Measurements from ENCODE around the gene ABLIM2. TPM values are rescaled to one million over a fixed set of nuclear protein-coding genes. Genes with fewer than 3 reads are reported as not detected.

The ABLIM2 gene
- total RNA-seq, 1 donor from 2014 or later: 5.2 TPM

DNA sequence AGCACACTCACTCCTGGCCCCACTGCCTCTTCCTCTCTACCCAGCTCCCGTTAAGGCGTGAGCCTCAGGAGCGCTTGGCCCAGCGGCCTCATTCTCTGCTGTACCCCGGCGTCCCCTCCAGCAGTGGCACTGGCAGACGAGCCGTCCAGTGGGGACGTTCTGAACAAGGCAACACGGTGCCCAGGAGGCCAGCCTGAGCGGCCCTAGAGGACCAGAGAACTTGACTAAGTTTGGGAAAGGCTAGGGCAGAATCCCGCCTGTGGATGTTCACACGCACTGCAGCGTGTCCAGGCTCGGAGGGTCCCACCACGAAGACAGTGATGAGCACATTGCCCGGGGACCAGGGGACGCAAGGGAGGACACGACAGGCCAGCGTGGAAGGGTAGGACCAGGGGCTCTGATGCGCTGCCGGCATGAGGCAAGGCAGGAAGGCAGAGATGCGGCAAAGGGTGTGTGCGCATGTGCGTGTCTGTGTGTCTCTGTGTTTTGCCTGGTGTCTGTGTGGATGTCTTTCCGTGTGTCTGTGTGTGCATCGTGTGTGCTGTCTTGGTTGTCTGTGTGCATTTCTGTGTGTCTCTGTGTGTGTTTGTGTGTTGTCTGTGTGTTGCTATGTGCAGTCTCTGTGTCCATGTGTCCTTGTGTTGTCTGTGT, 89.4 kb downstream of the ABLIM2 start:
- Histone ChIP-seq H3K36me3 (no peaks in the 10 kb centered on the region), H3K27me3 (ENCODE audit: low read depth) (peaks cover 4% of the 10 kb centered on the region), H3K4me3 (no peak overlapping the region), H3K9me3 (peaks cover 8% of the 10 kb centered on the region), H3K4me1 (no peaks in the 10 kb centered on the region), H3K27ac (no peak overlapping the region)
- DNase-seq: peak; percentile 45
- ATAC-seq: no peak
- intact Hi-C loops (cut with DNase I): no loop called here
- TF ChIP-seq, protein P1, sequence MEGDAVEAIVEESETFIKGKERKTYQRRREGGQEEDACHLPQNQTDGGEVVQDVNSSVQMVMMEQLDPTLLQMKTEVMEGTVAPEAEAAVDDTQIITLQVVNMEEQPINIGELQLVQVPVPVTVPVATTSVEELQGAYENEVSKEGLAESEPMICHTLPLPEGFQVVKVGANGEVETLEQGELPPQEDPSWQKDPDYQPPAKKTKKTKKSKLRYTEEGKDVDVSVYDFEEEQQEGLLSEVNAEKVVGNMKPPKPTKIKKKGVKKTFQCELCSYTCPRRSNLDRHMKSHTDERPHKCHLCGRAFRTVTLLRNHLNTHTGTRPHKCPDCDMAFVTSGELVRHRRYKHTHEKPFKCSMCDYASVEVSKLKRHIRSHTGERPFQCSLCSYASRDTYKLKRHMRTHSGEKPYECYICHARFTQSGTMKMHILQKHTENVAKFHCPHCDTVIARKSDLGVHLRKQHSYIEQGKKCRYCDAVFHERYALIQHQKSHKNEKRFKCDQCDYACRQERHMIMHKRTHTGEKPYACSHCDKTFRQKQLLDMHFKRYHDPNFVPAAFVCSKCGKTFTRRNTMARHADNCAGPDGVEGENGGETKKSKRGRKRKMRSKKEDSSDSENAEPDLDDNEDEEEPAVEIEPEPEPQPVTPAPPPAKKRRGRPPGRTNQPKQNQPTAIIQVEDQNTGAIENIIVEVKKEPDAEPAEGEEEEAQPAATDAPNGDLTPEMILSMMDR (IDR thresholded peaks at IDR 0.05): no peak

DNA sequence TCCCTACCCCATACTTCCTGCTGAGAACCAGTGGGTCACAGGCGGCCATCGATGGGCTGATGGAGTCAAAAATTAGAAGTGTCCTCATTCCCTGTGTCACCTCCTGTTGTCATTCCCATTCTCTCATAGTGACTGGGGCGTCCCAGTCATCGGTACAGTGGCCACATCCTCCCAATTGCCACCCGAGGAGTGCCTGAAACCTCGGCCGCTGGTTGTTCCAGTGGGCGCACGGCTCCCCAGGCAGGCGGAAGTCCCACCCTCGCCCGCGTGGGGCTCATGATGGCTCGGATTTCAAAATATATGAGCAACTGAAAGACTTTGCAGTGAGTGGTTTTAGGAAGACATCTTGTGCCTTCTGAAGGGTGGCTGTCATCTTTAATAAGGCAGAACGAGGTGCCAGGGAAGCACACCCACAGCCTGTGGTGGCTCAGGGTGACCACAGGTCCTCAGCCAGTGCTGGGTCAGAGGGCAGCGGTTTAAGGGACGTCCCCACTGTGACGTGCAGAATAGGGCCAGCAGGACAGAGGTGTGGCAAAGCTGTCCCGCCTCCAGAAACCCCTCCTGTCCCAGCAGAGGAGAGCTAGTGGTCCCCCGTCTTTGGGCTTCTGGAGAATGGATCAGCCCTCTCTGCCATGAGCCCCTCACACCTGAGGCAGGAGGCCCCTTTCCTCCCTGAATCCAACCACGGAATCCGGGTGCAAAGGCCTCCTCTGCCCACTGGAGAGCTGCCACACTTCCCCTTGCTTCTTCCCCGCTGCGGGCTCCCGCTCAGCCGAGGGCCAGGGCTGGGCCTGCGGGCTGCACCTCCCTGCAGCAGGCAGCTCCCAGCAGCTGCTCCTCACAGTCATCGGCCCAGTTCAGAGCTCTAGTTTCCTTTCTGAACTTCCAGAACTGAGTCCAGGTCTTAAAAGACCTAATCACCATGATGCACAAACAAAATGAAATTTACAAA, 90.4 kb downstream of the ABLIM2 start:
- intact Hi-C loops (cut with DNase I): no loop called here
- Histone ChIP-seq H3K27ac (no peak overlapping the region), H3K36me3 (no peaks in the 10 kb centered on the region), H3K4me1 (no peaks in the 10 kb centered on the region), H3K27me3 (ENCODE audit: low read depth) (peaks cover 4% of the 10 kb centered on the region), H3K4me3 (no peak overlapping the region), H3K9me3 (peaks cover 18% of the 10 kb centered on the region)
- TF ChIP-seq, protein P1 (IDR thresholded peaks at IDR 0.05): no peak
- DNase-seq (peak; percentile 27), ATAC-seq (no peak)

DNA sequence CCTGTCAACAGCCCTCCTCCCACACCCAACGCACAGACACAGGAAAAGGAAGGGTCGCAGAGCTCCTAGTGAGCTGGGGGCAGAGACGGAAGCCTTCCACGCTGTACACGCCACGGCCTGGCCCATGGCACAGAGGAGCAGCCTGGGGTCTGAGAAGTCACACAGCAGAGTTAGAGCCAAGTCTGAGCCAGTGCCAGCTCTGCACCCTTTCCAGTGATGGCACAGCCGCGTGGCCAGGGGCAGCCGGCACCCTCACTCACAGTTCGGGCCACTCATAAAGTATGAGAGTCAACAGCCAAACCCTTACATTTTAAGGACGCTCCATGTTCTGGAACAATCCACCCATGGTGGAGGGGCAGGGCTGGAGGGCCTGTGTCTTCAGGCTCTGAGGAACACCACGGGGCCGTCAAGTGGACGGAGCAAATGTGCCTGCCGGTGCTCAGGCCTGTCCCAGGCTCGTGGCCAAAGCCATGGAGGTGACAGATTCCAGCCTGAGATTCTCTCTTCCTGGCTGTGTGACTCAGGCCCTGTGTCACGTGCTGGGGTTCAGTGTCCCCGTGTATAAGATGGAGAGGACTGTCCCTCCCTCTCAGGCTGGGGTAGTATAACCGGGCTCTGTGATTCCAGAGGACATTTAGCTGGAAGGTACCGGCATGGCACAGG, 91.2 kb downstream of the ABLIM2 start:
- intact Hi-C loops (cut with DNase I): no loop called here
- Histone ChIP-seq H3K27ac (no peak overlapping the region), H3K4me3 (no peak overlapping the region), H3K4me1 (no peaks in the 10 kb centered on the region), H3K27me3 (ENCODE audit: low read depth) (peaks cover 4% of the 10 kb centered on the region), H3K9me3 (peaks cover 18% of the 10 kb centered on the region), H3K36me3 (no peaks in the 10 kb centered on the region)
- TF ChIP-seq, protein P1 (IDR thresholded peaks at IDR 0.05): no peak
- DNase-seq: no peak
- ATAC-seq: no peak

DNA sequence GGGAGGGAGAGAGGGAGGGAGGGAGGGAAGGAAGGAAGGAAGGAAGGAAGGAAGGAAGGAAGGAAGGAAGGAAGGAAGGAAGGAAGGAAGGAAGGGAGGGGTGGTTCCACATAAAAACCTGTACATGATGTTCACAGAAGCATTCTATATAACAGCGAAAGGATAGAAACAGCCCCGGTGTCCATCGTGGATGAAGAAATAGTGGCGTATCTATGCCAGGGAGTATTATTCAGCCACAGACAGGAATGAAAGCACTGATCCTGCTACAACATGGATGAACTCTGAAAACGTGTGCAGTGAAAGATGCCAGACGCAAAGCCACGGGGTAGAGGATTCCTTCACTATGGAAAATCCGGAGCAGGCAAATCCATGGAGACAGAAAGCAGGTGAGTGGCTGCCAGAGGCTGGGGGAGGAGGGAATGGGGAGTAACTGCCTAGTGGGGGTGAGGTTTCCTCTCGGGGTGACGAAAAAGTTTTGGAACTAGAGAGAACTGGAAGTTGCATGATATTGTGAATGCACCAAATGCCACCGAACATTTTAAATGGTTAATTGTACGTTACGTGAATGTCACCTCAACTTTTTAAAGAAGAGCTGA, 92.2 kb downstream of the ABLIM2 start:
- Histone ChIP-seq H3K27me3 (ENCODE audit: low read depth) (peaks cover under 1% of the 10 kb centered on the region), H3K9me3 (peaks cover 18% of the 10 kb centered on the region), H3K36me3 (no peaks in the 10 kb centered on the region), H3K4me1 (no peaks in the 10 kb centered on the region), H3K4me3 (no peak overlapping the region), H3K27ac (no peak overlapping the region)
- TF ChIP-seq, protein P1 (IDR thresholded peaks at IDR 0.05): no peak
- intact Hi-C loops (cut with DNase I): no loop called here
- DNase-seq (no peak), ATAC-seq (no peak)

DNA sequence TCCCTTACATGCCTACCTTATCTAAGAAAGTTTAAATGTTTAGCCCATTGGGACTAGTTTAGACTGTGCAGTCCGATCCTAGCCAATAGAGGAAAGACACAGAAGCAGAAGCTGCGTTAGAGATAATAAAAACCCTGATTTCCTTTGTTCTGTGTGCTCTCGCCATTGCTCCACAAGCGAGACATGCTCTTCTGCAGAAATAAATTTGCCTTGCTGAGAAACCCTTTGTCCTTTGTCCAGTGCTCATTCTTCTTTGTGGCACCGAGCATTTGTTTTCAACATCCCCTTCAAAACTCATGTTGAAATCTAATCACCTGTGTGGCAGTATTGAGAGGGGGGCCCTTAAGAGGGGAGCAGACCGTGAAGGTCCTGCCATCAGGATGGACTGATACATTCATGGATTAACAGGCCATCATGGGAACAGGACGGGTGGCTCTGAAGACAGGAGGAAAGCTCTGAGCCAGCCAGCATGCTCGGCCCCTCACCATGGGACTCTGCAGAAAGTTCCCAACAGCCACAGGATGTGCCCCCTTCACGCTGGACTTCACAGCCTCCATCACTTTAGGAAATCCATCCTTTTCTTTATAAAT, 94.5 kb downstream of the ABLIM2 start:
- H3K27ac ChIP-seq: no peak overlapping the region
- intact Hi-C loops (cut with DNase I): no loop called here
- TF ChIP-seq, protein P1 (IDR thresholded peaks at IDR 0.05): no peak
- no peak for DNase-seq
- H3K36me3 ChIP-seq: no peaks in the 10 kb centered on the region
- peaks cover 18% of the 10 kb centered on the region for H3K9me3 ChIP-seq
- no peak overlapping the region for H3K4me3 ChIP-seq
- ATAC-seq: no peak
- no peaks in the 10 kb centered on the region for H3K27me3 ChIP-seq (ENCODE audit: low read depth)
- no peaks in the 10 kb centered on the region for H3K4me1 ChIP-seq

Data from lower lobe of right lung (tissue), 2 donors.